Measurements from ENCODE around the gene TMEM150B.

TMEM150B gene, protein sequence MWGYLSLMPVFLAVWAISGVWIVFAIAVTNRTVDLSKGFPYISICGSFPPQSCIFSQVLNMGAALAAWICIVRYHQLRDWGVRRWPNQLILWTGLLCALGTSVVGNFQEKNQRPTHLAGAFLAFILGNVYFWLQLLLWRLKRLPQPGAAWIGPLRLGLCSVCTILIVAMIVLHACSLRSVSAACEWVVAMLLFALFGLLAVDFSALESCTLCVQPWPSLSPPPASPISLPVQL

DNA sequence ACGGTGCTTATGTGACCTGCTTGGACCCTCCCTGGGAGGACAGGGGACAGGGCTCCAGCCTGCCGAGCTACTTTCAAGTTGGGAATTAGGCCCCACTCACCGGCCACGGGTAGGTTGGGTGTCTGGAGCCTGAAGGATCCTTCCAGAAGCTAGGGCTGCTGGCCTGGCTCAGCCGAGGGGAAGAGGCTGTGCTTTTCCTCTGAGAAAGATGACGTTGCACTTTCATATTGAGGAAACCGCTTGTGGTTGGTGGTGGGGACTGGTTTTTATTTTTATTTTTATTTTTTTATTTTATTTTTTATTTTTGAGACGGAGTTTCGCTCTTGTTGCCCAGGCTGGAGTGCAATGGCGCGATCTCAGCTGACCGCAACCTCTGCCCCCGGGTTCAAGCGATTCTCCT is at the start of gene TMEM150B:
Gene TMEM150B (minus strand): TSS at position 170 of the 400 bp plus-strand sequence. CDS start 4,305 bp downstream, outside the sequence.
- no peak for DNase-seq (ENCODE audit: low read depth in 2 of 2)

- no peak for DNase-seq (ENCODE audit: low read depth in 2 of 2)
These were observed 49.0 kb upstream of the TMEM150B start for GRCh38 chr19:55373993-55374757.

DNA sequence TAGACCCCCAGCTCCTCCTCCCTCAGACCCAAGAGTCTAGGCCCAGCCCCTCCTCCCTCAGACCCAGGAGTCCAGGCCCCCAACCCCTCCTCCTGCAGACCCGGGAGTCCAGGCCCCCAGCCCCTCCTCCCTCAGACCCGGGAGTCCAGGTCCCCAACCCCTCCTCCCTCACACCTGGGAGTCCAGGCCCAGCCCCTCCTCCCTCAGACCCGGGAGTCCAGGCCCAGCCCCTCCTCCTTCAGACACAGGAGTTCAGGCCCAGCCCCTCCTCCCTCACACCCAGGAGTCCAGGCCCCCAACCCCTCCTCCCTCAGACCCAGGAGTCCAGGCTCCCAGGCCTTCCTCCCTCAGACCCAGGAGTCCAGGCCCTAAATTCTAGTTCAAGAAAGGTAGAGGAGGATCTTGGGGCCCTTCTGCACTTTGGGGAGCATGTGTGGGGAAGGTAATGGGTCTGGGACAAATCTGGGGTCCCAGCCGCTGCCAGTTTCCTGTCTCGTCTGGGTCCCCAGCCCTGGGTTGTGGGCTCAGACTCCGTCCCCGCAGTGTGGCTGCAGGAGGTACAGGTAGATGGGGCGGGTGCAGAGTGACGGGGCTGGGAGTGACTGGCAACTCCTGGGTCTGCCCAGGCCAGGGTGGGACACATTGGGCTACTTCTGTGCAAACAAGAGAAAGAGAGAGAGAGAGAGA is 48.3 kb upstream of the TMEM150B start:
- DNase-seq (ENCODE audit: low read depth in 2 of 2) = no peak

DNA sequence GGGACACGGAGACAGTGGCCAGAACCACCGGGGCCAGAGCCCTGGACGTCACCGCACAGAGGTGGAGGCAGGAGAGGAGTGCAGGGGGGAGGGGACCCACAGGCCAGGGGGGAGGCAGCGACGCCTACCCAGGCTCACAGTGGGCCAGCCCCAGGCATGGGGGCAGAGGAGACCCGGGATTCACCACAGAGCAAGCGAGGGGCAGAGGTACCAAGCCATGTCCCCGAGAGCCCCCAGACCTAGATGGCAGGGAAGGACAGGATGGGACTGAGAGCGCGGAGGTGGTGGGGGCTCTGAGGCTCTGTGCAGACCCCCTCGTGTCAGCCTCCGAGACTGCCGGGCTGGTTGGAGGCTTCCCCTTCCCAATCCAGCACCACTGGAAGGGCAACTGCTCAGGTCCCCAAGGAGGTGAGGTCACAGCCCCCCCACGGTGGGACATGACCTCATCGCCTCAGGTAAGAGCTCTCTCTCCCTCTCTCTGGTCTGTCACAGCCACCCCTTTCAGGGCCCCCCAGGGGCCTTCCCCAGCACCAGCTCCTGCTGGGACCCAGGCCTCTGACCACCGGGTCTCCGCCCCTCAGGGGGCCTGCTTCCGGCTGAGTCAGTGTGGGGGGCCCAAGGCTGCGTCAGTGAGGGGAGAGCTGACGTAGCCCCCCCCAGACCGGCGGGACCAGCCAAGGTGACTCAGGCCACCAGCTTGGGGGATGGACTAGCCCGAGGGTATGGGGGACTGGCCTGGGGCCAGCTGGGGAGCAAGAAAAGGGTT is 47.4 kb upstream of the TMEM150B start:
- DNase-seq (ENCODE audit: low read depth in 2 of 2) = no peak

- DNase-seq (ENCODE audit: low read depth in 2 of 2) = no peak
These were observed 45.3 kb upstream of the TMEM150B start, which contains the start of gene IL11 for GRCh38 chr19:55370305-55370988. Gene IL11 (minus strand): TSS chr19:55370463. CDS start chr19:55370310, 153 bp downstream.

DNA sequence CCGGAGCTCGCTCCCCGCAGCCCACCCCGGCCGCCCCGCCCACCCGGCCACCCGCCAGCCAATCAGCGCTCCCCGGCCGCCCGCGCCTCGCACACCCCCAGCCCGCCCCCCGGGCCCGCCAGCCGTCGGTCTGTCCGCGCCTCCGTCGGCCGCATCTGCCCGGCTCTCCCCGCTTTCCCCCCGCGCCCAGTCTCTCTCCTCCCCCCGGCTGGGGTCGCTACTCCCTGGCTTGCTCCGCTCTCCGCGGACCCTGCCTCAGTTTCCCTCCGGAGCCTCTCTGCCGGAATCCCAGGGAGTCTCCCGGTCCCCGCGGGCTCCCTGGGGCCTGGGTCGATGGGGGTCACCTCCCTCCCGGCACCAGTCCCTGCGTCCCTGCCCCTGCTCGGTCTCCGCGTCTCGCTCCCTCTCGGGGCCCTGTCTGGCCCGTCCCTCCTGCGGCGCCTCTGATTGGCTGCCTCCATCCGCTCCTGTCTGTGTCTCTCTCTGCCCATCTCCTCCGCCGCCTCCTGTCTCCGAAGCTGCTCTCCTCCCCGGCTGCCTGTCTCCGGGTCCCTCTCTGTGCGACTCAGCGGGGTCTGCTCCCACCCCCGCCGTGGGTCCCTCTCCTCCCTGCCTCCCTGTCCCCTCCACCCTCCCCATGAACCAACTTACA is 44.6 kb upstream of the TMEM150B start:
- no peak for DNase-seq (ENCODE audit: low read depth in 2 of 2)

GRCh38 chr19:55368701-55369563 is 43.8 kb upstream of the TMEM150B start:
- no peak for DNase-seq (ENCODE audit: low read depth in 2 of 2)

GRCh38 chr19:55368106-55368505 is 43.0 kb upstream of the TMEM150B start:
- DNase-seq (ENCODE audit: low read depth in 2 of 2) = no peak

DNA sequence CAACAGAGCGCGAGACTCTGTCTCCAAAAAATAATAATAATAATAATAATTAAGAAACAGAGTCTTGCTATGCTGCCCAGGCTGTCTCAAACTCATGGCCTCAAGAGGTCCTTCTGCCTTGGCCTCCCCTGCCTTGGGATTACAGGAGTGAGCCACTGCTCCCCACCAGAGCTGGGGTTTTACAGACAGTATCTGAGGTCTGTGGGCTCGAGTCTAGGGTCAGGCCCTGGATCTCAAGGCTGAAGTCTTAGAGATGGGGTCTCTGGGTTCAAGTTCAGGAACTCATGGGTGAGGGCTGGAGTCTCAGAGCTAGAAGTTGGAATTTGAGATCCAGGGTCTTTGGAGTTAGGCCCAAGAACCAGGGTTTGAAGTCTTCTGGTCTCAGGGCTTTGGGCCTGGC is 41.6 kb upstream of the TMEM150B start:
- no peak for DNase-seq (ENCODE audit: low read depth in 2 of 2)

- DNase-seq (ENCODE audit: low read depth in 2 of 2) = no peak
These were observed 40.8 kb upstream of the TMEM150B start for GRCh38 chr19:55365964-55366363.

GRCh38 chr19:55365245-55365644 is 40.1 kb upstream of the TMEM150B start:
- no peak for DNase-seq (ENCODE audit: low read depth in 2 of 2)

DNA sequence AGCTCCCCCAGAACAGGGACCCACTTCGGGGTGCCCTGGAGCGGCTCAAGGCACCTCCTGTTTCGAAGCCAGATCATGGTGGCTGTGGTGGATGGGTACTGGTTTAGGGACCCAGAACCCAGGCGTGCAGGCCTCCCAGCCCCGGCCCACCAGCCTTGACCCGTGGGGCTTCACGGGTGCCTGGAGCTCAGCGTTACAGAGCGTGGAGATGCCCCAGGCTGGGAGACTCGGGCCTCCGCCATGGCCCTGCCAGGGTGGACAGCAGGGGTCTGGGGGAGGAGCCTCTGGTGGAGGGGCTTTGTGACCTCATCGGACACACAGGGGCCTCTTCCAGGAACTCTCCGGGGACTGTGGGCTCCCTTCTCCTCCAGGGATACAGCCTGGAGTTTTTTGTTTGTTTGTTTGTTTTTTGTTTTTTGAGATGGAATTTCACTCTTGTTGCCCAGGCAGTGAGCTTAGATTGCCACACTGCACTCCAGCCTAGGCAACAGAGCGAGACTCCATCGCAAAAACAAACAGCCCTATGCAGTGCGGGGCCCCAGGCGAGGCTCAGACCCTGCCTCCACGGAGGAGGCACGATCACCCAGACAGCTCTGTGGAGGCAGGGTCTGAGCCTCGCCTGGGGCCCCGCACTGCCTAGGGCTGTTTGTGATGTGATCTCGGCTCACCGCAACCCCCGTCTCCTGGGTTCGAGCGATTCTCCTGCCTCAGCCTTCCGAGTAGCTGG is 38.0 kb upstream of the TMEM150B start, which contains the start of gene GARIN5B:
Gene GARIN5B (minus strand): TSS at position 271 of the 727 bp plus-strand sequence. CDS start 194 bp downstream, at position 77.
- DNase-seq (ENCODE audit: low read depth in 2 of 2) = no peak

DNA sequence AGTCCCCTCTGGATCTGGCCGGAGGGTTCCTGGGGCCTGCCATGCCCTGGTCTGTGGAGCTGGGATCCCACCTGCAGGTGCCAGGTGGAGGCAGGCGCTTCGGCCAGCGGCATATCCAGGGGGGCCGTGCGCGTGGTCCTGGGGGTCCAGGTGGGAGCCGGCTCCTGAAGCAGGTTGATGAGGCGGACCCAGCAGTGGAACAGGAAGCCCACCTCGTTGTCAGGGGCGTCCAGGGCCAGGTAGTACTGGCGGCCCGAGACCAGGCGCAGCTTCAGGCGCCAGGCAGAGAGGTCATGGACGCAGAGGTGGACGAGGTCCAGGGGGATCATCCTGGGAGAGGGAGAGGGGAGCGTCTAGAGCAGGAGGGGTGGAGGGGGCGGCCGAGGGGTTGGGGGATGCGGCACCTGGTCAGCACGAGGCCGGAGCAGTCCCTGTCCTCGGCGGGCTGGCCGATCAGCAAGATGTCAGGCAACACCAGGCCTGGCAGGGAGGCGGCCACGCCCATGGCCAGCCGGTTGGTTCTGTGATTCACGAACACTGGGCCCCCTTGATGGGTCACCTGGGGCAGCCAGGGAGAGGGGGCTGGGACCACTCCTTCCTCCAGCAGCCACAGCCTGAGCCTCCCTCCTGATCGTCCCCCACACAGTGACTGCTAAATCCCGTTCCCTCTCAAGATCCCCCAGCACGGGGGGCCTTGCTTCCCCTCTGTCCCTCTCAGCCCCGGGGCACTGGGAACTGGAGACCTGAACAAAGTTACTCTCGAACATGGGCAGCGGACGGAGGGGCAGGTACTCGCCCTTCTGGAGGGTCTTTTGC is 37.2 kb upstream of the TMEM150B start:
- no peak for DNase-seq (ENCODE audit: low read depth in 2 of 2)

DNA sequence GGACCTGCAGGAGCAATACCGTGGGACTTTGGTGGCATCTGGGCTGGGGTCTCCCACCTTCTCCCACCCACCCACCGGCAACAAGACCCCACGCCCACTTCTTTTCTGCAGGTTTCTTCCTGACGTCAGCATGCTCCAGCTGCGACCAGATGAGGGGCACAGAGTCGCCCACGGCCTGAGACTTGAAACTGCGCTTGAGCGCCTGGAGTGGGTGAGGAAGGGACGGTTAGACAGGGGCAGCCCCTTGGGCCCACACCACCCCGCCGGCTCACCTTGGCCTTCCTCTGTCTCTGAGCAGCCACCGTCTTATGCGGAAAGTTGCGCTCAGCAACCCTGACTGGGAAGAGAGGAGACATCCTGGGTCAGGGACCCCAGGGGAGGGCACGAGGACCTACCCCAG is 35.8 kb upstream of the TMEM150B start:
- DNase-seq (ENCODE audit: low read depth in 2 of 2) = no peak

DNA sequence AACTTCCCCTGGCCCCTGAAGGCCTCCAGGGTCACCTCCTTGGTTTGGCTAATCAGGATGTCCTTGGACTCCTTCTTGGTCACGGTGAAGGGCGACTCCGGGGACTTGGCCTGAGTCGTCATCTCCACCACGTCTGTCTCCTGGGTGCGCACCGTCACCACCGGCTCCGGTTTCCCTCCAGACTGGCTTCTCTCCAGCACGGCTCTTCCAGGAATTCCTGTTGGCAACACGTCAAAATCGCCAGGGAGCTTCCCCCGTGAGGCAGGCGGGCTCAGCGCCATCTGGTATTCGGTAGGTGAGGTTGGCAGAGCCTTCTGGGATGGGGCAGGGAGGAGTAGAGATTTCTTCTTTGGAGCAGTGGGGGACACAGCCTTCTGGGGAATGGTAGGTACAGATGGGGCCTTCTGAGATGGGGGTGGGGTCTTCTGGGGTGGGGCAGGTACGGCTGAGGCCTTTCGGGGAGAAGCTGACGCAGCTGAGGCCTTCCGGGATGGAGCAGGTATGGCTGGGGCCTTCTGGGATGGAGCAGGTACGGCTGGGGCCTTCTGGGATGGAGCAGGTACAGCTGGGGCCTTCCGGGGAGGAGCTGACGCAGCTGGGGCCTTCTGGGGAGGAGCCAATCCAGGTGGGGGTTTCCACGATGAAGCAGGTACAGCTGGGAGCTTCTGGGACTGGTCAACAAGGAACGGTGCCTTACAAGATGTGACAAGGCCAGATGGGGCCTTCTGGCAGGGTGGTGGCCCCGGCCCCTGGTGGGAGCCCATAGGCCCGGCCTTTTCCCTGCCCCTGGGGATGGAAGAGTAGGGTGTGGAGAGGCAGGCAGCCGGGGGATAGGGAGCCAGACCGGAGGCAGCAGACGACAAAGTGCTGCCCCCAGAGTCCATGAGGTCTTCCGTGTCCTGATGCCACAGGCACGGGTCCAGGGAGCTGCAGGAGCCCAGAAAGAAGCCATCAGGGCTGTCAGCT is 34.1 kb upstream of the TMEM150B start:
- DNase-seq (ENCODE audit: low read depth in 2 of 2) = no peak

DNA sequence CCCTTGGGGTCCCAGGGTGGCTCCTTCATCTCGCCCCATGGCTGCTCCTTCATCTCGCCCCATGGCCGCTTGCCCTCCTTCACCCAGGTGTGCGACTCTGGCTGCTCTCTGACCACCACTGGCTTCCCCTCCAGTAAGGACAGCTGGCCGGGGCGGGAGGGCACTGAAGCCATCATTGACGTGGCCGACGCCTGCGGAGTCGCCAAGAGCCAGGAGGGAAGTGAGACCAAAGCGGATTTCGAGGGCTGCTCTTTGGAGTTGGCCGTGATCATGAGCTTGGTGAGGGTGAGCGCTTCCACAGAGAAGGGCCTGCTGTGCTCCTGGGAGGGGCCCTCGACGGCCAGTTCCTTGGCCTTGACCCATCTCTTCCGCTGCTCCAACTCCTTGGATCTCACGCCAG is 33.4 kb upstream of the TMEM150B start:
- DNase-seq (ENCODE audit: low read depth in 2 of 2) = no peak

All from stimulated activated CD4-positive, alpha-beta T cell treated with anti-CD3 and anti-CD28 coated beads, Interleukin-1b, Interleukin-23, amount 100 ng/mL, for 1 hour (primary cell).